HG02678 (cell line): Measurements from ENCODE around the gene SHISA7.
"Not testable (repeated sequence)": the region's sequence is repeated elsewhere in the genome, so short reads cannot be mapped to it uniquely, and the experiment has no call there.

Experiments used
- ATAC-seq: cut with Tn5 transposase; IDR thresholded peaks from one replicate; pipeline ENCODE4 v1.9.1; 2021; ENCODE audit warnings: mild to moderate bottlenecking, moderate library complexity; ENCODE audit not compliant: unreplicated experiment

SHISA7 gene

GRCh38 chr19:55423225-55424005 lies 19.7 kb downstream of the SHISA7 start:
- no peak for ATAC-seq

GRCh38 chr19:55421281-55421680 lies 21.8 kb downstream of the SHISA7 start:
- not testable (repeated sequence) for ATAC-seq

- no peak for ATAC-seq
Observed at GRCh38 chr19:55419624-55420236, 23.4 kb downstream of the SHISA7 start.

- no peak for ATAC-seq
Observed at GRCh38 chr19:55419103-55419502, 24.0 kb downstream of the SHISA7 start.

GRCh38 chr19:55418185-55418584 lies 24.9 kb downstream of the SHISA7 start:
- ATAC-seq = no peak

- ATAC-seq = no peak
Observed at GRCh38 chr19:55410168-55410567, 32.9 kb downstream of the SHISA7 start.

GRCh38 chr19:55409179-55409578 lies 33.9 kb downstream of the SHISA7 start:
- not testable (repeated sequence) for ATAC-seq

GRCh38 chr19:55408533-55408872 lies 34.6 kb downstream of the SHISA7 start:
- no peak for ATAC-seq

- peak; percentile 82 for ATAC-seq
Observed at GRCh38 chr19:55407800-55408532, 35.1 kb downstream of the SHISA7 start.

GRCh38 chr19:55407550-55407799 lies 35.6 kb downstream of the SHISA7 start, which contains the start of gene UBE2S:
Gene UBE2S, minus strand, starts transcription at chr19:55407788. Its CDS starts 199 bp downstream, at chr19:55407589.
- peak; percentile 11 for ATAC-seq

- ATAC-seq = peak; percentile 8
Observed at GRCh38 chr19:55406826-55407549, 36.1 kb downstream of the SHISA7 start.

- ATAC-seq = no peak
Observed at GRCh38 chr19:55406091-55406825, 36.8 kb downstream of the SHISA7 start.

GRCh38 chr19:55405638-55406037 lies 37.5 kb downstream of the SHISA7 start:
- no peak for ATAC-seq

GRCh38 chr19:55402509-55402908 lies 40.6 kb downstream of the SHISA7 start:
- no peak for ATAC-seq

- not testable (repeated sequence) for ATAC-seq
Observed at GRCh38 chr19:55401390-55401789, 41.7 kb downstream of the SHISA7 start.

- no peak for ATAC-seq
Observed at GRCh38 chr19:55400281-55401087, 42.6 kb downstream of the SHISA7 start.

- no peak for ATAC-seq
Observed at GRCh38 chr19:55398200-55398925, 44.7 kb downstream of the SHISA7 start.

- no peak for ATAC-seq
Observed at GRCh38 chr19:55392820-55393761, 50.0 kb downstream of the SHISA7 start.
